OCI-LY1 (cell line): ENCODE results near the gene PRR15L.

Experiments
- H2AFZ ChIP-seq: fragments of 200-600 bp; sonication (generic), shearing (Covaris generic); 2 replicates; pipeline ENCODE4 v1.6.0; 2014; ENCODE audit warnings: antibody characterized with exemption, mild to moderate bottlenecking, low read length
- H3F3A ChIP-seq: fragments of 200-600 bp; sonication (generic), shearing (Covaris generic); 2 replicates; pipeline ENCODE4 v1.6.0; 2014; ENCODE audit warnings: mild to moderate bottlenecking, antibody characterized with exemption, low read length, moderate library complexity; ENCODE audit not compliant: insufficient read depth
- H3K27ac ChIP-seq: fragments of 200-600 bp; sonication (generic); 2 replicates; pipeline ENCODE4 v1.5.1; 2014; ENCODE audit warnings: low read length, mixed run types, mild to moderate bottlenecking, low read depth; ENCODE audit not compliant: poor library complexity, severe bottlenecking
- H3K27me3 ChIP-seq: fragments of 200-600 bp; sonication (generic); 2 replicates; pipeline ENCODE4 v1.6.0; 2014; ENCODE audit warnings: antibody characterized with exemption, mild to moderate bottlenecking, low read length, moderate library complexity; ENCODE audit not compliant: insufficient read depth
- H3K36me3 ChIP-seq: fragments of 200-600 bp; sonication (generic); 2 replicates; pipeline ENCODE4 v1.6.1; 2014; ENCODE audit warnings: mild to moderate bottlenecking, antibody characterized with exemption, low read length, moderate library complexity, mixed read lengths; ENCODE audit not compliant: insufficient read depth
- H3K4me1 ChIP-seq: fragments of 200-600 bp; sonication (generic); 2 replicates; pipeline ENCODE4 v1.5.1; 2014; ENCODE audit warnings: mild to moderate bottlenecking, low read length, moderate library complexity; ENCODE audit not compliant: insufficient read depth, severe bottlenecking
- H3K4me2 ChIP-seq: fragments of 200-600 bp; sonication (generic), shearing (Covaris generic); 2 replicates; pipeline ENCODE4 v1.6.1; 2014; ENCODE audit warnings: low read length
- H3K4me3 ChIP-seq: fragments of 200-600 bp; sonication (generic); 2 replicates; pipeline ENCODE4 v1.5.1; 2014; ENCODE audit warnings: low read length, low read depth, mild to moderate bottlenecking, mixed read lengths; ENCODE audit not compliant: poor library complexity, severe bottlenecking
- H3K79me2 ChIP-seq: fragments of 200-600 bp; shearing (Covaris generic); 2 replicates; pipeline ENCODE4 v1.6.1; 2016; ENCODE audit warnings: mixed run types, low read length, mixed read lengths; ENCODE audit not compliant: insufficient read depth
- H3K9ac ChIP-seq: fragments of 200-600 bp; sonication (generic), shearing (Covaris generic); 2 replicates; pipeline ENCODE4 v1.6.1; 2014; ENCODE audit warnings: mild to moderate bottlenecking, low read length, mixed read lengths
- H3K9me2 ChIP-seq: fragments of 200-600 bp; sonication (generic), shearing (Covaris generic); 2 replicates; pipeline ENCODE4 v1.6.1; 2014; ENCODE audit warnings: low read depth, mild to moderate bottlenecking, low read length, mixed read lengths
- H3K9me3 ChIP-seq: fragments of 200-600 bp; shearing (Covaris generic); 2 replicates; pipeline ENCODE4 v1.6.1; 2014; ENCODE audit warnings: low read length, mixed read lengths
- H4K20me1 ChIP-seq: fragments of 200-600 bp; sonication (generic), shearing (Covaris generic); 2 replicates; pipeline ENCODE4 v1.6.0; 2016; ENCODE audit warnings: mild to moderate bottlenecking, low read length; ENCODE audit not compliant: insufficient read depth
- EZH2 ChIP-seq: fragments of 200-600 bp; sonication (generic), shearing (Covaris generic); IDR thresholded peaks from 2 replicates; pipeline ENCODE4 v1.8.0; 2017; ENCODE audit warnings: borderline replicate concordance, mixed run types, mild to moderate bottlenecking, antibody characterized with exemption, low read length, moderate library complexity, mixed read lengths
- TF ChIP-seq, protein P1 (sequence below): fragments of 200-600 bp; sonication (generic), shearing (Covaris generic); IDR thresholded peaks from 2 replicates; pipeline ENCODE4 v1.5.1; 2017; ENCODE audit warnings: mild to moderate bottlenecking, antibody characterized with exemption, low read length, moderate library complexity, mixed read lengths

PRR15L gene

DNA sequence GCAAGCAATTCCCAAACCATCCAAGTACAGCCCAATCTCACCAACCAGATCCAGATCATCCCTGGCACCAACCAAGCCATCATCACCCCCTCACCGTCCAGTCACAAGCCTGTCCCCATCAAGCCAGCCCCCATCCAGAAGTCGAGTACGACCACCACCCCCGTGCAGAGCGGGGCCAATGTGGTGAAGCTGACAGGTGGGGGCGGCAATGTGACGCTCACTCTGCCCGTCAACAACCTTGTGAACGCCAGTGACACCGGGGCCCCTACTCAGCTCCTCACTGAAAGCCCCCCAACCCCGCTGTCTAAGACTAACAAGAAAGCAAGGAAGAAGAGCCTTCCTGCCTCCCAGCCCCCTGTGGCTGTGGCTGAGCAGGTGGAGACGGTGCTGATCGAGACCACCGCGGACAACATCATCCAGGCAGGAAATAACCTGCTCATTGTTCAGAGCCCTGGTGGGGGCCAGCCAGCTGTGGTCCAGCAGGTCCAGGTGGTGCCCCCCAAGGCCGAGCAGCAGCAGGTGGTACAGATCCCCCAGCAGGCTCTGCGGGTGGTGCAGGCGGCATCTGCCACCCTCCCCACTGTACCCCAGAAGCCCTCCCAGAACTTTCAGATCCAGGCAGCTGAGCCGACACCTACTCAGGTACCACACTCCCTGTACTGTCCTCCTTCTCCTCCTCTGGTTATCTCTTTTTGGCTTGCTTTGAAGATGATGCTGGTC, 41.0 kb downstream of the PRR15L start:
- Histone ChIP-seq H3K9ac (no peak overlapping the region), H3K27ac (no peak overlapping the region), H3K4me3 (no peak overlapping the region), H3K4me2 (no peak overlapping the region), H3K9me3 (no peaks in the 10 kb centered on the region), H2AFZ (no peak overlapping the region), H3K9me2 (no peaks in the 10 kb centered on the region), H3K79me2 (no peaks in the 10 kb centered on the region), H3K4me1 (no peaks in the 10 kb centered on the region), H3F3A (no peaks in the 10 kb centered on the region), H3K27me3 (no peaks in the 10 kb centered on the region), H3K36me3 (0 out of 2 replicates have a peak, but pooled peaks cover 6% of the 10 kb centered on the region), H4K20me1 (no peaks in the 10 kb centered on the region)
- TF ChIP-seq, protein P1, sequence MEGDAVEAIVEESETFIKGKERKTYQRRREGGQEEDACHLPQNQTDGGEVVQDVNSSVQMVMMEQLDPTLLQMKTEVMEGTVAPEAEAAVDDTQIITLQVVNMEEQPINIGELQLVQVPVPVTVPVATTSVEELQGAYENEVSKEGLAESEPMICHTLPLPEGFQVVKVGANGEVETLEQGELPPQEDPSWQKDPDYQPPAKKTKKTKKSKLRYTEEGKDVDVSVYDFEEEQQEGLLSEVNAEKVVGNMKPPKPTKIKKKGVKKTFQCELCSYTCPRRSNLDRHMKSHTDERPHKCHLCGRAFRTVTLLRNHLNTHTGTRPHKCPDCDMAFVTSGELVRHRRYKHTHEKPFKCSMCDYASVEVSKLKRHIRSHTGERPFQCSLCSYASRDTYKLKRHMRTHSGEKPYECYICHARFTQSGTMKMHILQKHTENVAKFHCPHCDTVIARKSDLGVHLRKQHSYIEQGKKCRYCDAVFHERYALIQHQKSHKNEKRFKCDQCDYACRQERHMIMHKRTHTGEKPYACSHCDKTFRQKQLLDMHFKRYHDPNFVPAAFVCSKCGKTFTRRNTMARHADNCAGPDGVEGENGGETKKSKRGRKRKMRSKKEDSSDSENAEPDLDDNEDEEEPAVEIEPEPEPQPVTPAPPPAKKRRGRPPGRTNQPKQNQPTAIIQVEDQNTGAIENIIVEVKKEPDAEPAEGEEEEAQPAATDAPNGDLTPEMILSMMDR: no peak
- TF ChIP-seq EZH2: no peak

DNA sequence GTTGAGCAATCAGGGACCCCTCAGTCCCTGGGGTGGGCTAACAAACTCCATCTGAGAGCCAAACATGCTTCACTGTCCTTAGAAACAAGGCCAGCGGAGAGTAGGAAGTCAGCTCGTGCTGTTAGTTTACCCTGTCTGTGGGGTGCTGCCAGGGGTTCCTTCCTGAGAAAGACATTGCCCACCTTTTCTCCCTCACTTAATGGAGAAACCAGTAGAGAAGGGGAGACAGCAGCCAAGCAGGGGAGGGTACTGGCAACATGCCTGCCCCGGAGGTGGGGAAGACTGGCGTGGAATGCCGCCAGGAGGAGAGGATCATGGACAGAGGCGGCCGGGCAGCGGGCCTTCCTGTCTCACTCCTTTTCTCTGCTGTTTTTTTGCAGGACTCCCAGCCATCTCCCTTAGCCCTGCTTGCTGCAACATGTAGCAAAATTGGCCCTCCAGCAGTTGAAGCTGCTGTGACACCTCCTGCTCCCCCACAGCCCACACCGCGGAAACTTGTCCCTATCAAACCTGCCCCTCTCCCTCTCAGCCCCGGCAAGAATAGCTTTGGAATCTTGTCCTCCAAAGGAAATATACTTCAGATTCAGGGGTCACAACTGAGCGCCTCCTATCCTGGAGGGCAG, 41.8 kb downstream of the PRR15L start:
- H2AFZ ChIP-seq: no peak overlapping the region
- no peak overlapping the region for H3K9ac ChIP-seq
- H3K36me3 ChIP-seq: 0 out of 2 replicates have a peak, but pooled peaks cover 6% of the 10 kb centered on the region
- H3K27me3 ChIP-seq: no peaks in the 10 kb centered on the region
- H3K9me3 ChIP-seq: no peaks in the 10 kb centered on the region
- no peak overlapping the region for H3K4me3 ChIP-seq
- H3K4me1 ChIP-seq: no peaks in the 10 kb centered on the region
- H3F3A ChIP-seq: no peaks in the 10 kb centered on the region
- H3K9me2 ChIP-seq: no peaks in the 10 kb centered on the region
- H3K27ac ChIP-seq: no peak overlapping the region
- H3K79me2 ChIP-seq: no peaks in the 10 kb centered on the region
- no peaks in the 10 kb centered on the region for H4K20me1 ChIP-seq
- H3K4me2 ChIP-seq: no peak overlapping the region
- TF ChIP-seq, protein P1: no peak
- no peak for TF ChIP-seq EZH2

DNA sequence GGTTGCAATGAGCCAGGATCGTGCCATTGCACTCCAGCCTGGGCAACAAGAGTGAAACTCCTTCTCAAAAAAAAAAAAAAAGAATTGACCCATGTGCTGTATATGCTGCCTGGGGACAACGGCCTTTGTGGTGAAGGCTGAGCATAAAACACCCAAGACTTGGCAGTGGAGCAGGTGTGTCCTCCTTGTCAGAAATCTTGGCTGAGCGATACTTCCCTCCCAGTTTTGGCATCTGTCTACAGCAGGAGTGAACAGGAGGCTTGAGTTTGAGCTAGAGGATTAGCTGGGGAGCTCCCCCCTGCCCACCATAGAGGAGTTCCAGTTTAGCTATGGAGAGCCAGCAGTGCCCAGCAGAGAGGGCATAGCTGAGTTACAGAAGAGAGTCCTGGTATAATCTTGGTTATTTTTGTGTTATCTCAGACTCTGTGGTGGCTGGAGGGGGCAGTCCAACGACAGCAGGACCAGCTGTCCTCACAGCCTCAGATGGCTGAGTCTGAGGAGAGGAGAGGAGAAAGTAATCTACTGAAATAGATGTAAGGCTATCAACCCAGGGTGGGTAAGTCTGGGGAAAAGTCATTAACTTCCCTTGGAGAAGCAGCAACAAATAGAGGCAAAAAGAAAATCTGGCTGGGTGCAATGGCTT, 43.3 kb downstream of the PRR15L start:
- no peaks in the 10 kb centered on the region for H3K9me3 ChIP-seq
- no peak for TF ChIP-seq EZH2
- TF ChIP-seq, protein P1: no peak
- H3K27me3 ChIP-seq: no peaks in the 10 kb centered on the region
- H3K79me2 ChIP-seq: 0 out of 2 replicates have a peak, but pooled peaks cover 3% of the 10 kb centered on the region
- no peaks in the 10 kb centered on the region for H3F3A ChIP-seq
- H4K20me1 ChIP-seq: no peaks in the 10 kb centered on the region
- no peak overlapping the region for H3K27ac ChIP-seq
- no peaks in the 10 kb centered on the region for H3K4me1 ChIP-seq
- H3K9ac ChIP-seq: no peak overlapping the region
- H3K4me2 ChIP-seq: no peak overlapping the region
- no peak overlapping the region for H3K4me3 ChIP-seq
- 0 out of 2 replicates have a peak, but pooled peaks cover 6% of the 10 kb centered on the region for H3K36me3 ChIP-seq
- H3K9me2 ChIP-seq: no peaks in the 10 kb centered on the region
- no peak overlapping the region for H2AFZ ChIP-seq
